SK-MEL-5 (cell line): ENCODE results near the gene TCEAL1. TPM values are rescaled to one million over a fixed set of nuclear protein-coding genes. Genes with fewer than 3 reads are reported as not detected.

ENCODE experiments used
- DNase-seq: peaks from one replicate; pipeline ENCODE4 v3.0.0-alpha.2; 2016; ENCODE audit warnings: low read depth, low spot score
- in situ Hi-C: cut with HindIII; loops from 2 replicates; pipeline ENCODE4 v1.10.0; 2016; ENCODE audit warnings: low sequenced_read_pairs, high pct_unique_total_duplicates, low pct_unique_long_range_greater_than_20kb
- total RNA-seq: library from RNA; depleted of rRNA; stranded (reverse); fragments of >200 nt; shearing (Covaris generic); gene quantifications from 2 replicates; pipeline ENCODE4 v1.2.3, GENCODE V29; 2014; rRNA removed

The TCEAL1 gene
- total RNA-seq, 1 experiment from 2014 or later: 28.6 TPM

GRCh38 chrX:103663981-103664762, 35.4 kb downstream of the TCEAL1 start:
- no peak for DNase-seq
- in situ Hi-C loops: no loop called here

- DNase-seq: no peak
- in situ Hi-C loops: no loop called here
These were observed 37.7 kb downstream of the TCEAL1 start for GRCh38 chrX:103666202-103667107.

GRCh38 chrX:103669745-103670144, 41.0 kb downstream of the TCEAL1 start:
- in situ Hi-C loops: no loop called here
- no peak for DNase-seq

- DNase-seq: peak; percentile 10
- in situ Hi-C loops: no loop called here
These were observed 46.0 kb downstream of the TCEAL1 start for GRCh38 chrX:103674531-103675454.

GRCh38 chrX:103678199-103678993, 49.6 kb downstream of the TCEAL1 start:
- DNase-seq: no peak

More at GRCh38 chrX:103678199-103678993, 49.6 kb downstream of the TCEAL1 start:
- in situ Hi-C loops: no loop called here

Other genes starting within 250 kb of the TCEAL1 start
- 0.05 TPM in 1 of 2 replicates, not detected in the other for gene RAB40A, start 109.5 kb upstream of the TCEAL1 start, total RNA-seq
- gene TCEAL4, start 43.5 kb upstream of the TCEAL1 start, total RNA-seq: 79.6 and 83.2 TPM in 2 replicates
- gene TCEAL3, start 21.0 kb upstream of the TCEAL1 start, total RNA-seq: 4.4 and 5.6 TPM in 2 replicates
- gene MORF4L2, start 57.7 kb downstream of the TCEAL1 start, total RNA-seq: 469 and 495 TPM in 2 replicates
- gene TMEM31, start 81.9 kb downstream of the TCEAL1 start, total RNA-seq: not detected in 2 replicates
- gene PLP1, start 147.9 kb downstream of the TCEAL1 start, total RNA-seq: 543 and 547 TPM in 2 replicates
- 1.1 and 1.4 TPM in 2 replicates for gene RAB9B, start 203.3 kb downstream of the TCEAL1 start, total RNA-seq